Activated T-helper 1 cell treated with anti-CD3 and anti-CD28 coated beads, Interleukin-12 subunit alpha, Interleukin-12 subunit beta, Interleukin-2, Interleukin-4 antibody, amounts not matched to agents 30 ng/mL and 10 ng/mL and 1 ng/mL, durations not matched to agents 14 hours and 24 hours and 36 hours (primary cell): ENCODE data around the gene AP1M1. TPM values are rescaled to one million over a fixed set of nuclear protein-coding genes. Genes with fewer than 3 reads are reported as not detected.

ENCODE experiments used
- total RNA-seq: library from RNA; stranded (reverse); gene quantifications from 2 replicates; pipeline ENCODE4 v1.2.3, GENCODE V29; 2022

Gene AP1M1
- total RNA-seq, 1 donor from 2014 or later: 116 TPM

Other genes with a start within 250 kb of the AP1M1 start
- gene OR10H4, start 248.9 kb upstream of the AP1M1 start, total RNA-seq: not detected in 2 replicates
- gene TPM4, start 121.4 kb upstream of the AP1M1 start, total RNA-seq: 346 and 351 TPM in 2 replicates
- 235 and 248 TPM in 2 replicates for gene RAB8A, start 86.0 kb upstream of the AP1M1 start, total RNA-seq
- gene HSH2D, start 54.2 kb upstream of the AP1M1 start, total RNA-seq: 32.0 and 35.2 TPM in 2 replicates
- not detected in 2 replicates for gene CIB3, start 24.4 kb upstream of the AP1M1 start, total RNA-seq
- 71.6 and 72.8 TPM in 2 replicates for gene FAM32A, start 12.5 kb upstream of the AP1M1 start, total RNA-seq
- gene KLF2, start 126.9 kb downstream of the AP1M1 start, total RNA-seq: 5.7 TPM in 2 replicates